Subcutaneous abdominal adipose tissue (tissue), 5 donors: ENCODE measurements around the gene ALDOC.

Source experiments
- H3K27ac ChIP-seq: one replicate; pipeline ENCODE4 v1.7.0; 2013; ENCODE audit warnings: low read depth, mild to moderate bottlenecking, inconsistent platforms, low read length, moderate library complexity
- H3K27me3 ChIP-seq, 5 donors: one replicate each; pipeline ENCODE4 v1.7.0; 2013; ENCODE audit warnings: low read length in 5 of 5, inconsistent platforms in 1 of 5; ENCODE audit not compliant: control insufficient read depth in 5 of 5, insufficient read depth in 4 of 5
- H3K36me3 ChIP-seq, 5 donors: one replicate each; pipeline ENCODE4 v1.7.0; 2013; ENCODE audit warnings: low read length in 5 of 5; ENCODE audit not compliant: control insufficient read depth in 5 of 5, insufficient read depth in 5 of 5
- H3K4me1 ChIP-seq, 5 donors: one replicate each; pipeline ENCODE4 v1.7.0; 2013; ENCODE audit warnings: low read length in 5 of 5, mild to moderate bottlenecking in 3 of 5, moderate library complexity in 1 of 5; ENCODE audit not compliant: control insufficient read depth in 5 of 5, insufficient read depth in 5 of 5
- H3K4me3 ChIP-seq, 5 donors: one replicate each; pipeline ENCODE4 v1.7.0; 2013; ENCODE audit warnings: low read length in 5 of 5, low read depth in 1 of 5
- H3K9ac ChIP-seq, 5 donors: one replicate each; pipeline ENCODE4 v1.7.0; 2013; ENCODE audit warnings: low read length in 5 of 5, mild to moderate bottlenecking in 4 of 5, moderate library complexity in 3 of 5
- H3K9me3 ChIP-seq, 5 donors: one replicate each; pipeline ENCODE4 v1.7.0; 2013; ENCODE audit warnings: low read length in 5 of 5; ENCODE audit not compliant: control insufficient read depth in 5 of 5
- donor health status: healthy.
- donor health status: healthy.
- donor health status: healthy.
- donor health status: healthy.
- donor health status: healthy.

The ALDOC gene

GRCh38 chr17:28547623-28548416, 28.9 kb downstream of the ALDOC start:
- no peak overlapping the region for H3K4me3 ChIP-seq
- no peaks in the 10 kb centered on the region for H3K9me3 ChIP-seq
- H3K9ac ChIP-seq = peak overlapping the region in 1 of 5 donors; percentile 27
- peaks cover 7 to 34% (median 30%) of the 10 kb centered on the region in 5 donors for H3K4me1 ChIP-seq
- no peak overlapping the region for H3K27ac ChIP-seq
- H3K36me3 ChIP-seq = peaks cover 0 to 18% (median 11%) of the 10 kb centered on the region in 5 donors
- no peaks in the 10 kb centered on the region for H3K27me3 ChIP-seq

- Histone ChIP-seq H3K9me3 (no peaks in the 10 kb centered on the region), H3K9ac (no peak overlapping the region), H3K27me3 (no peaks in the 10 kb centered on the region), H3K36me3 (peaks cover 0 to 18% (median 11%) of the 10 kb centered on the region in 5 donors), H3K4me1 (peaks cover 5 to 31% (median 26%) of the 10 kb centered on the region in 5 donors), H3K4me3 (no peak overlapping the region), H3K27ac (no peak overlapping the region)
These were observed 29.5 kb downstream of the ALDOC start for GRCh38 chr17:28547096-28547622.

GRCh38 chr17:28545787-28546415, 30.8 kb downstream of the ALDOC start:
- H3K36me3 ChIP-seq = peaks cover 0 to 18% (median 11%) of the 10 kb centered on the region in 5 donors
- H3K4me1 ChIP-seq = peaks cover 1 to 21% (median 14%) of the 10 kb centered on the region in 5 donors
- no peak overlapping the region for H3K27ac ChIP-seq
- H3K27me3 ChIP-seq = no peaks in the 10 kb centered on the region
- H3K9me3 ChIP-seq = no peaks in the 10 kb centered on the region
- no peak overlapping the region for H3K9ac ChIP-seq
- no peak overlapping the region for H3K4me3 ChIP-seq

GRCh38 chr17:28545141-28545503, 31.6 kb downstream of the ALDOC start:
- Histone ChIP-seq H3K9me3 (no peaks in the 10 kb centered on the region), H3K4me1 (peaks cover 0 to 14% (median 10%) of the 10 kb centered on the region in 5 donors), H3K27ac (no peak overlapping the region), H3K9ac (no peak overlapping the region), H3K4me3 (no peak overlapping the region), H3K36me3 (peaks cover 0 to 18% (median 11%) of the 10 kb centered on the region in 5 donors), H3K27me3 (no peaks in the 10 kb centered on the region)

- no peak overlapping the region for H3K27ac ChIP-seq
- H3K4me3 ChIP-seq = no peak overlapping the region
- no peaks in the 10 kb centered on the region for H3K27me3 ChIP-seq
- H3K4me1 ChIP-seq = peaks cover 0 to 8% (median 4%) of the 10 kb centered on the region in 5 donors
- peaks cover 0 to 18% (median 11%) of the 10 kb centered on the region in 5 donors for H3K36me3 ChIP-seq
- no peak overlapping the region for H3K9ac ChIP-seq
- no peaks in the 10 kb centered on the region for H3K9me3 ChIP-seq
These were observed 32.1 kb downstream of the ALDOC start for GRCh38 chr17:28544402-28545140.

GRCh38 chr17:28541439-28541838, 35.3 kb downstream of the ALDOC start:
- H3K9me3 ChIP-seq = no peaks in the 10 kb centered on the region
- peaks cover 0 to 3% (median 0%) of the 10 kb centered on the region in 5 donors for H3K4me1 ChIP-seq
- H3K9ac ChIP-seq = no peak overlapping the region
- H3K27ac ChIP-seq = no peak overlapping the region
- no peak overlapping the region for H3K4me3 ChIP-seq
- H3K27me3 ChIP-seq = peaks cover 0 to 3% (median 0%) of the 10 kb centered on the region in 5 donors
- H3K36me3 ChIP-seq = peaks cover 0 to 4% (median under 1%) of the 10 kb centered on the region in 5 donors

- Histone ChIP-seq H3K9ac (no peak overlapping the region), H3K4me1 (no peaks in the 10 kb centered on the region), H3K36me3 (no peaks in the 10 kb centered on the region), H3K27ac (no peak overlapping the region), H3K27me3 (peaks cover 0 to 3% (median 0%) of the 10 kb centered on the region in 5 donors), H3K4me3 (no peak overlapping the region), H3K9me3 (no peaks in the 10 kb centered on the region)
These were observed 36.5 kb downstream of the ALDOC start for GRCh38 chr17:28540231-28540630.

- Histone ChIP-seq H3K36me3 (no peaks in the 10 kb centered on the region), H3K9ac (no peak overlapping the region), H3K4me1 (no peaks in the 10 kb centered on the region)
These were observed 38.3 kb downstream of the ALDOC start for GRCh38 chr17:28538296-28538895.

GRCh38 chr17:28537219-28537610, 39.5 kb downstream of the ALDOC start:
- Histone ChIP-seq H3K27me3 (peaks cover 0 to 3% (median 0%) of the 10 kb centered on the region in 5 donors), H3K4me1 (no peaks in the 10 kb centered on the region), H3K27ac (no peak overlapping the region), H3K36me3 (no peaks in the 10 kb centered on the region), H3K4me3 (no peak overlapping the region), H3K9ac (no peak overlapping the region), H3K9me3 (no peaks in the 10 kb centered on the region)

More at GRCh38 chr17:28538296-28538895, 38.3 kb downstream of the ALDOC start:
- Histone ChIP-seq H3K27ac (no peak overlapping the region), H3K4me3 (no peak overlapping the region), H3K27me3 (peaks cover 0 to 3% (median 0%) of the 10 kb centered on the region in 5 donors), H3K9me3 (no peaks in the 10 kb centered on the region)
